Activated CD8-positive, alpha-beta memory T cell treated with anti-CD3 and anti-CD28 coated beads, Interleukin-2, amount 50 U/mL, for 24 hours (primary cell): ENCODE results near the gene CREB3L2.
"Not testable (repeated sequence)": the region's sequence is repeated elsewhere in the genome, so short reads cannot be mapped to it uniquely, and the experiment has no call there.

Experiments used
- DNase-seq: peaks from one replicate; pipeline ENCODE4 v3.0.0-alpha.2; 2020; ENCODE audit errors: extremely low read depth

CREB3L2 gene

GRCh38 chr7:137968890-137969289 lies 33.0 kb downstream of the CREB3L2 start:
- no peak for DNase-seq

GRCh38 chr7:137968339-137968738 lies 33.5 kb downstream of the CREB3L2 start:
- not testable (repeated sequence) for DNase-seq

GRCh38 chr7:137967143-137968018 lies 34.5 kb downstream of the CREB3L2 start:
- DNase-seq: no peak

- no peak for DNase-seq
These were observed 35.2 kb downstream of the CREB3L2 start for GRCh38 chr7:137966641-137967142.

GRCh38 chr7:137965942-137966640 lies 35.8 kb downstream of the CREB3L2 start:
- DNase-seq: no peak

- no peak for DNase-seq
These were observed 36.9 kb downstream of the CREB3L2 start for GRCh38 chr7:137964824-137965545.

GRCh38 chr7:137962875-137963507 lies 38.9 kb downstream of the CREB3L2 start:
- no peak for DNase-seq

- DNase-seq: no peak
These were observed 39.4 kb downstream of the CREB3L2 start for GRCh38 chr7:137962491-137962874.

GRCh38 chr7:137961200-137962177 lies 40.4 kb downstream of the CREB3L2 start:
- no peak for DNase-seq

GRCh38 chr7:137960020-137960419 lies 41.9 kb downstream of the CREB3L2 start:
- DNase-seq: no peak

- no peak for DNase-seq
These were observed 43.1 kb downstream of the CREB3L2 start for GRCh38 chr7:137958470-137959431.

GRCh38 chr7:137957887-137958286 lies 44.0 kb downstream of the CREB3L2 start:
- DNase-seq: no peak

GRCh38 chr7:137956591-137956990 lies 45.3 kb downstream of the CREB3L2 start:
- DNase-seq: no peak

- DNase-seq: no peak
These were observed 45.7 kb downstream of the CREB3L2 start for GRCh38 chr7:137956183-137956582.

GRCh38 chr7:137954614-137955013 lies 47.3 kb downstream of the CREB3L2 start:
- no peak for DNase-seq

- DNase-seq: no peak
These were observed 48.0 kb downstream of the CREB3L2 start for GRCh38 chr7:137953665-137954470.

GRCh38 chr7:137953043-137953664 lies 48.7 kb downstream of the CREB3L2 start:
- DNase-seq: no peak

GRCh38 chr7:137952426-137952805 lies 49.5 kb downstream of the CREB3L2 start:
- no peak for DNase-seq
